ENCODE data around the gene MARCHF10. TPM values are rescaled to one million over a fixed set of nuclear protein-coding genes. Genes with fewer than 3 reads are reported as not detected.

MARCHF10 gene
- total RNA-seq, 1 experiment from 2014 or later: not detected

DNA sequence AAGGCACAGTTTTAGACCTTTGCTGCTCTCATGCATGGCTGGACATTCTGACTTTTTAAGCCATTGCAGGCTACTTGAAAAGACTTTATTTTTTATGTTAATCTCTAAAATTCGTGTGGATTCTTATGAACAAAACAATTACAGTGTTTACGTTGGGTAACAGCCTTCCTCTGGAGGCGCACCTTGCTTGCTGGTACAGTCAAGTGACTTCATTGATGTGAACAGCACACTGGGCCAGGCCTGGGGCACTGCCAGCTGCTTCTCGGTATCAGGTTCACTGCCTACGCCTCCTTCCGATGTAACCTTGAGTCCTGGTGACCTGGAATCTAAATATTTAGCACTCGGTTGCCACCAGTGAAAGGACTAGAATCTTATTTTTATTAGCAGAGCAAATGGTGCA is 27.8 kb downstream of the MARCHF10 start:
- POLR2A ChIA-PET: interaction anchor here (1.3 to 4.8 kb wide), 9 partner anchors 18 to 228 kb away, joined by 3 to 46 read pairs (median 13); partner anchors contain the start of gene TANC2
- Mint-ChIP-seq H3K9me3 (ENCODE audit: unreplicated experiment) (no peaks in the 10 kb centered on the region), H3K27me3 (ENCODE audit: insufficient read depth, unreplicated experiment) (no peaks in the 10 kb centered on the region), H3K4me1 (ENCODE audit: insufficient read depth, unreplicated experiment) (peaks cover 34% of the 10 kb centered on the region), H3K27ac (ENCODE audit: low read depth, unreplicated experiment) (peak overlapping the region; percentile 81), H3K4me3 (ENCODE audit: unreplicated experiment) (no peak overlapping the region), H3K36me3 (ENCODE audit: insufficient read depth, unreplicated experiment) (peaks cover 4% of the 10 kb centered on the region)
- no TSS peak for BruUV-seq (replicated peaks)
- CTCF ChIA-PET: interaction anchor here (0.7 to 1.8 kb wide), 5 partner anchors 44 to 191 kb away, joined by 3 to 12 read pairs (median 4); partner anchors contain the start of gene TANC2
- peak; percentile 75 for DNase-seq (ENCODE audit: unreplicated experiment)
- intact Hi-C loops (cut with micrococcal nuclease): no loop called here
- TF ChIP-seq, protein P1, sequence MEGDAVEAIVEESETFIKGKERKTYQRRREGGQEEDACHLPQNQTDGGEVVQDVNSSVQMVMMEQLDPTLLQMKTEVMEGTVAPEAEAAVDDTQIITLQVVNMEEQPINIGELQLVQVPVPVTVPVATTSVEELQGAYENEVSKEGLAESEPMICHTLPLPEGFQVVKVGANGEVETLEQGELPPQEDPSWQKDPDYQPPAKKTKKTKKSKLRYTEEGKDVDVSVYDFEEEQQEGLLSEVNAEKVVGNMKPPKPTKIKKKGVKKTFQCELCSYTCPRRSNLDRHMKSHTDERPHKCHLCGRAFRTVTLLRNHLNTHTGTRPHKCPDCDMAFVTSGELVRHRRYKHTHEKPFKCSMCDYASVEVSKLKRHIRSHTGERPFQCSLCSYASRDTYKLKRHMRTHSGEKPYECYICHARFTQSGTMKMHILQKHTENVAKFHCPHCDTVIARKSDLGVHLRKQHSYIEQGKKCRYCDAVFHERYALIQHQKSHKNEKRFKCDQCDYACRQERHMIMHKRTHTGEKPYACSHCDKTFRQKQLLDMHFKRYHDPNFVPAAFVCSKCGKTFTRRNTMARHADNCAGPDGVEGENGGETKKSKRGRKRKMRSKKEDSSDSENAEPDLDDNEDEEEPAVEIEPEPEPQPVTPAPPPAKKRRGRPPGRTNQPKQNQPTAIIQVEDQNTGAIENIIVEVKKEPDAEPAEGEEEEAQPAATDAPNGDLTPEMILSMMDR (IDR thresholded peaks at IDR 0.05; ENCODE audit: unreplicated experiment): no peak

- Mint-ChIP-seq H3K4me1 (ENCODE audit: insufficient read depth, unreplicated experiment) (peaks cover 34% of the 10 kb centered on the region), H3K27ac (ENCODE audit: low read depth, unreplicated experiment) (peak overlapping the region; percentile 92), H3K27me3 (ENCODE audit: insufficient read depth, unreplicated experiment) (no peaks in the 10 kb centered on the region), H3K9me3 (ENCODE audit: unreplicated experiment) (no peaks in the 10 kb centered on the region), H3K4me3 (ENCODE audit: unreplicated experiment) (peak overlapping the region; percentile 70), H3K36me3 (ENCODE audit: insufficient read depth, unreplicated experiment) (peaks cover 4% of the 10 kb centered on the region)
- TF ChIP-seq, protein P1 (IDR thresholded peaks at IDR 0.05; ENCODE audit: unreplicated experiment): no peak
- BruUV-seq (replicated peaks): no TSS peak
- ChIA-PET CTCF (interaction anchor here (0.6 to 1.8 kb wide), 10 partner anchors 25 to 1612 kb away, joined by 3 to 12 read pairs (median 4); partner anchors contain the start of gene PECAM1), POLR2A (interaction anchor here (0.5 to 4.8 kb wide), 23 partner anchors 10 to 960 kb away, joined by 3 to 46 read pairs (median 7); partner anchors contain the start of gene TANC2)
- DNase-seq (ENCODE audit: unreplicated experiment): peak; percentile 96
- intact Hi-C loops (cut with micrococcal nuclease): loop anchor here (1.0 to 5.0 kb wide), 4 partner anchors 44 to 189 kb away; no protein-coding TSS in a partner anchor
Observed at GRCh38 chr17:62778990-62779681, 29.0 kb downstream of the MARCHF10 start.

GRCh38 chr17:62775876-62776275 is 32.2 kb downstream of the MARCHF10 start:
- intact Hi-C loops (cut with micrococcal nuclease): loop anchor here (5.0 kb wide), 1 partner anchor 116 kb away; no protein-coding TSS in a partner anchor
- Mint-ChIP-seq H3K36me3 (ENCODE audit: insufficient read depth, unreplicated experiment) (peaks cover 3% of the 10 kb centered on the region), H3K27me3 (ENCODE audit: insufficient read depth, unreplicated experiment) (no peaks in the 10 kb centered on the region), H3K4me3 (ENCODE audit: unreplicated experiment) (no peak overlapping the region), H3K9me3 (ENCODE audit: unreplicated experiment) (peaks cover 11% of the 10 kb centered on the region), H3K27ac (ENCODE audit: low read depth, unreplicated experiment) (no peak overlapping the region), H3K4me1 (ENCODE audit: insufficient read depth, unreplicated experiment) (peaks cover 27% of the 10 kb centered on the region)
- TF ChIP-seq, protein P1 (IDR thresholded peaks at IDR 0.05; ENCODE audit: unreplicated experiment): no peak
- POLR2A ChIA-PET: interaction anchor here (0.8 kb wide), 1 partner anchor 41 kb away, joined by 3 read pairs; no protein-coding TSS in a partner anchor
- DNase-seq (ENCODE audit: unreplicated experiment): no peak
- CTCF ChIA-PET: no interaction called here
- no TSS peak for BruUV-seq (replicated peaks)

GRCh38 chr17:62774338-62774737 is 33.8 kb downstream of the MARCHF10 start:
- ChIA-PET CTCF (interaction anchor here (0.9 kb wide), 1 partner anchor 12 kb away, joined by 3 read pairs; no protein-coding TSS in a partner anchor), POLR2A (no interaction called here)
- no peak for DNase-seq (ENCODE audit: unreplicated experiment)
- Mint-ChIP-seq H3K9me3 (ENCODE audit: unreplicated experiment) (peaks cover 11% of the 10 kb centered on the region), H3K4me1 (ENCODE audit: insufficient read depth, unreplicated experiment) (peaks cover 17% of the 10 kb centered on the region), H3K27me3 (ENCODE audit: insufficient read depth, unreplicated experiment) (no peaks in the 10 kb centered on the region), H3K27ac (ENCODE audit: low read depth, unreplicated experiment) (no peak overlapping the region), H3K36me3 (ENCODE audit: insufficient read depth, unreplicated experiment) (peaks cover 6% of the 10 kb centered on the region), H3K4me3 (ENCODE audit: unreplicated experiment) (no peak overlapping the region)
- TF ChIP-seq, protein P1 (IDR thresholded peaks at IDR 0.05; ENCODE audit: unreplicated experiment): no peak
- no TSS peak for BruUV-seq (replicated peaks)
- intact Hi-C loops (cut with micrococcal nuclease): no loop called here
